ENCODE measurements around the gene MFSD2B.

- TF ChIP-seq POLR2A (IDR thresholded peaks at IDR 0.05; ENCODE audit: low read length) = peak; percentile 96
- TF ChIP-seq GATA1 (IDR thresholded peaks at IDR 0.05; ENCODE audit: low read depth, low read length) = peak; percentile 90
Measured at GRCh38 chr2:24011250-24012104, 1.6 kb downstream of the MFSD2B start.
